K562 (cell line): ENCODE data around the gene OIT3.

Experiments used
- GABPA ChIP-seq: fragments of 200-800 bp; sonication (Bioruptor generic); conservative IDR thresholded peaks from 2 replicates; pipeline ENCODE4 v1.6.1; 2016; ENCODE audit warnings: low read depth, missing genetic modification characterization, missing compliant biosample characterization
- JUN ChIP-seq, 2 experiments: sonication (generic) in 1 of 2; formaldehyde crosslinking in 1 of 2; IDR thresholded peaks; 2 replicates each; pipeline versions ENCODE4 v1.6.1 to v1.8.0; 2012 to 2022; ENCODE audit warnings: borderline replicate concordance in 2 of 2, mild to moderate bottlenecking in 2 of 2, improper control_type of control experiment in 1 of 2, low read depth in 1 of 2, low read length in 1 of 2, missing genetic modification reagents in 1 of 2
- RBM17 ChIP-seq: fragments of 200-400 bp; formaldehyde crosslinking; IDR thresholded peaks from 2 replicates; pipeline ENCODE4 v1.6.1; 2017; ENCODE audit warnings: low read depth, mild to moderate bottlenecking, low read length, borderline replicate concordance
- ZNF398 ChIP-seq: fragments of 250-450 bp; sonication (Bioruptor Pico); IDR thresholded peaks from 2 replicates; pipeline ENCODE4 v1.8.0; 2021; ENCODE audit warnings: moderate library complexity, mild to moderate bottlenecking, inconsistent platforms

DNA sequence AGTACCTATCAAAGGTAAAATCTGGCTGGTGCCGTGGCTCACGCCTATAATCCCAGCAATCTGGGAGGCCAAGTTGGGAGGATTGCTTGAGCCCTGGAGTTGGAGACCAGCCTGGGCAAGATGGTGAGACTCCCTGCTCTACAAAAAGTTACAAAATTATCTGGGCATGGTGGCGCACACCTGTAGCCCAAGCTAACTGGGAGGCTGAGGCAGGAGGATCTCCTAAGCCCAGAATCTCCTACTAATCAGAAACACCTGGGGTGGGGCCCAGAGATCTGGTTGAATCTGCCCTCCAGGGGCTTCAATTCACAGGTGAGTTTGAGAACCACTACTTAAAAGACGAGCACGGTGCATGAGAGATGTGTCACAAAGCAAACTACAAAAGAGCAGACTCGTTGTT lies 58.6 kb downstream of the OIT3 start:
- TF ChIP-seq GABPA (tag), result no peak
- TF ChIP-seq ZNF398, result no peak
- no peak for TF ChIP-seq JUN (IDR thresholded peaks at IDR 0.05; ENCODE audit: borderline replicate concordance, low read depth, low read length)
- TF ChIP-seq JUN (CRISPR knock-in tag; IDR thresholded peaks at IDR 0.05; ENCODE audit: borderline replicate concordance), result no peak
- TF ChIP-seq RBM17, result no peak
